NCI-H69 (cell line): ENCODE data around the gene PUM1.
A peak's percentile ranks its signal among the peaks of the same experiment; 100 is the strongest.
"Not testable (repeated sequence)": the region's sequence is repeated elsewhere in the genome, so short reads cannot be mapped to it uniquely, and the experiment has no call there.

Source experiments
- DNase-seq: peaks from one replicate; lab custom pipeline; 2025; lab: John Stamatoyannopoulos, UW

The PUM1 gene

GRCh38 chr1:31064111-31064717 lies 1.3 kb downstream of the PUM1 start:
- peak; percentile 18 for DNase-seq

GRCh38 chr1:31063631-31064030 lies 1.9 kb downstream of the PUM1 start:
- DNase-seq, result peak; percentile 29

- peak; percentile 60 for DNase-seq
These were observed 2.6 kb downstream of the PUM1 start for GRCh38 chr1:31062867-31063380.

GRCh38 chr1:31062162-31062866 lies 3.2 kb downstream of the PUM1 start:
- peak; percentile 82 for DNase-seq

- no peak for DNase-seq
These were observed 7.5 kb downstream of the PUM1 start for GRCh38 chr1:31058012-31058411.

- DNase-seq, result no peak
These were observed 9.6 kb downstream of the PUM1 start for GRCh38 chr1:31055953-31056352.

- DNase-seq, result no peak
These were observed 10.0 kb downstream of the PUM1 start for GRCh38 chr1:31055501-31055900.

- DNase-seq, result no peak
These were observed 10.5 kb downstream of the PUM1 start for GRCh38 chr1:31054958-31055481.

GRCh38 chr1:31054349-31054748 lies 11.2 kb downstream of the PUM1 start:
- no peak for DNase-seq

- DNase-seq, result not testable (repeated sequence)
These were observed 12.9 kb downstream of the PUM1 start for GRCh38 chr1:31052613-31053012.

GRCh38 chr1:31051611-31052010 lies 13.9 kb downstream of the PUM1 start:
- no peak for DNase-seq

- DNase-seq, result peak; percentile 19
These were observed 18.0 kb downstream of the PUM1 start for GRCh38 chr1:31047507-31047906.

GRCh38 chr1:31043631-31044030 lies 21.9 kb downstream of the PUM1 start:
- DNase-seq, result peak; percentile 7

- no peak for DNase-seq
These were observed 22.9 kb downstream of the PUM1 start for GRCh38 chr1:31042656-31043055.

- no peak for DNase-seq
These were observed 24.0 kb downstream of the PUM1 start for GRCh38 chr1:31041529-31041928.

GRCh38 chr1:31040038-31040437 lies 25.5 kb downstream of the PUM1 start:
- peak; percentile 47 for DNase-seq

- DNase-seq, result not testable (repeated sequence)
These were observed 26.6 kb downstream of the PUM1 start for GRCh38 chr1:31038935-31039334.

- DNase-seq, result no peak
These were observed 27.2 kb downstream of the PUM1 start for GRCh38 chr1:31038360-31038759.

GRCh38 chr1:31036749-31037500 lies 28.6 kb downstream of the PUM1 start:
- DNase-seq, result no peak

- peak; percentile 7 for DNase-seq
These were observed 31.9 kb downstream of the PUM1 start for GRCh38 chr1:31033598-31033997.

GRCh38 chr1:31032266-31032665 lies 33.3 kb downstream of the PUM1 start:
- DNase-seq, result no peak

- DNase-seq, result no peak
These were observed 34.0 kb downstream of the PUM1 start for GRCh38 chr1:31031330-31032143.
